ENCODE results near the gene CHST13.
A peak's percentile ranks its signal among the peaks of the same experiment; 100 is the strongest.

CHST13 gene, protein sequence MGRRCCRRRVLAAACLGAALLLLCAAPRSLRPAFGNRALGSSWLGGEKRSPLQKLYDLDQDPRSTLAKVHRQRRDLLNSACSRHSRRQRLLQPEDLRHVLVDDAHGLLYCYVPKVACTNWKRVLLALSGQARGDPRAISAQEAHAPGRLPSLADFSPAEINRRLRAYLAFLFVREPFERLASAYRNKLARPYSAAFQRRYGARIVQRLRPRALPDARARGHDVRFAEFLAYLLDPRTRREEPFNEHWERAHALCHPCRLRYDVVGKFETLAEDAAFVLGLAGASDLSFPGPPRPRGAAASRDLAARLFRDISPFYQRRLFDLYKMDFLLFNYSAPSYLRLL

DNA sequence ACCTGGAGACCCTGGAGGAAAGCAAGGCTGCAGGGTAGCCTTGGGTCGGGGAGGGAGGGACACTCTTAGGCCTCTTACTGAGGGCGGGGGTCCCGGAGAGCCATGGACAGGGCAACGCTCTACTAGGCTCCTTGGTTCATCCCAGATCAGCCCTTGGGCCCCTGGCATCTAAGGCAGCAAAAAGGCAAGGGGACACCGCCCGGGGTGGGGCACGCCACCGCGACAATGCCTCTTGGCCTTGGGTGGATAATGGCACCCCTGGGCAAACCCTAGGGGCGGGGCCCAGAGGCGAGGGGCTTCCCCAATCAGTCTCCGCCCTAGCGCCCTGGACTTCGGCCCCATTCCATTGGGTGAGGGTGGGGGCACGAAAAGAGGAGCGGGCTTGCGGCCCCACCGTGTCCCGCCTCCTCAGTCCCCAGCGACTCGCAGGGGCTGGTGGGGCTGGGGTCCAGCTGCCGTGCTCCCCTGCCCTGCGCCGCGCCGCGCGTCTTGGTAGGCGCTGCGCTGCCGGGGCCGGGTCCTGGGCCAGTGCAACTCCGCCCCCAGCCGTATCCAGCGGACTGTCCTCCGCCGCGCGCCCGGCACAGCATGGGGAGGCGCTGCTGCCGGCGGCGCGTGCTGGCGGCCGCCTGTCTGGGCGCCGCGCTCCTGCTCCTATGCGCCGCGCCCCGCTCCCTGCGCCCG is at the start of gene CHST13:
TSS of gene CHST13 (plus strand) at position 411 of the 684 bp plus-strand sequence. CDS start at position 589, 178 bp downstream.
- Histone ChIP-seq H3K27me3 (ENCODE audit: control insufficient read depth in 1 of 2, insufficient read depth in 2 of 2, low read length in 2 of 2) (peaks cover 3 to 8% of the 10 kb centered on the region in 2 donors), H3K9me3 (ENCODE audit: control insufficient read depth in 1 of 2, low read length in 2 of 2) (no peaks in the 10 kb centered on the region), H3K9ac (ENCODE audit: low read depth in 1 of 2, low read length in 2 of 2) (peak within 1 kb of the TSS in 1 of 2 donors; percentile 41), H3K4me3 (ENCODE audit: low read depth in 1 of 2, low read length in 2 of 2) (peak within 1 kb of the TSS; percentile 61 to 68), H3K27ac (ENCODE audit: low read depth, low read length) (no peak within 1 kb of the TSS), H3K36me3 (ENCODE audit: control insufficient read depth in 1 of 2, insufficient read depth in 2 of 2, low read length in 2 of 2) (no peaks in the 10 kb centered on the region), H3K4me1 (ENCODE audit: control insufficient read depth in 1 of 2, insufficient read depth in 2 of 2, low read length in 2 of 2) (peaks cover 14 to 16% of the 10 kb centered on the region in 2 donors)

DNA sequence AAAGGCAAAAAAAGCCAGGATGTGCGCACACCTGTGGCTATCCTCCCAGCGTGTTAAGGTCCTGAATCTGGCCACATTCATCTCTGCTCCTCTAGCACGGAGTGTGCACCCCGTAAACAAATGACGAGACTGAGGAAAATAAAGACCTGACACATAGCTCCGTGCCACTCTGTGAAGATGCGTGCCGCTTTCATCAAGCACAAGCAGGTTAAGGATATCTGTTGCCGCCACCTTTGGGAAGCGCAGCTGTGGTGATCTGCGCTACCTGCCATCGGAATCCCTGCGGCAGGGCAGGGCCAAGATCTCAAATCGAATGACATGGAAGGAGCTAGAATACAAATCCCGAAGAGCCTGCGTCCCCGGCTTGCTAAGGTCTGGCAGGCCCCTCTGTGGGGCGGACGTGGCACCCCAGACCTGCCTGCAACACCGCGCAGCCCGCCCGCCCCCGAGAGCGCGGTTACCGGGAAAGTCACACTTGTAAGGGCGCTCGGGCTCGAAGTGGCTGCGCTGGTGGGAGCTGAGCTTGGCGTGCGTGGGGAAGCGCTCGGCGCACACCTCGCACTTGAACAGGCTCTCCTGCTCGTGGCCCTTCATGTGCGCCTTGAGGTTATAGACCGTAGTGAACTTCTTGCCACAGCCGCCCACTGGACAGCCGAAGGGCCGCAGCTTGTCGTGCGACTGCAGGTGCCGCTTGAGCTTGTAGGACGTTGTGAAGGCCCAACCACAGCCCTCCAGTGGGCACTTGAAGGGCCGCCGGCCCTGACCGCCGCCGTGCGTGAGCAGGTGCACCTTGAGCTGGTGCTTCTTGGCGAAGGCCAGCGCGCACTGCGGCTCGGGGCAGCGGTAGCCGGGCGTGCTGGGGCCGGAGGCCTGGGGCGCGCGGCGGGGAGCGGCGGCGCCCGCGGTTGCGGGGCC is 49.2 kb upstream of the CHST13 start:
- peak overlapping the region; percentile 93 for H3K27ac ChIP-seq (ENCODE audit: low read depth, low read length)
- peak overlapping the region; percentile 65 to 91 for H3K9ac ChIP-seq (ENCODE audit: low read depth in 1 of 2, low read length in 2 of 2)
- H3K4me1 ChIP-seq (ENCODE audit: control insufficient read depth in 1 of 2, insufficient read depth in 2 of 2, low read length in 2 of 2): peaks cover 27 to 40% of the 10 kb centered on the region in 2 donors
- peak overlapping the region; percentile 75 to 88 for H3K4me3 ChIP-seq (ENCODE audit: low read depth in 1 of 2, low read length in 2 of 2)
- no peaks in the 10 kb centered on the region for H3K9me3 ChIP-seq (ENCODE audit: control insufficient read depth in 1 of 2, low read length in 2 of 2)
- H3K27me3 ChIP-seq (ENCODE audit: control insufficient read depth in 1 of 2, insufficient read depth in 2 of 2, low read length in 2 of 2): no peaks in the 10 kb centered on the region
- peaks cover 15 to 24% of the 10 kb centered on the region in 2 donors for H3K36me3 ChIP-seq (ENCODE audit: control insufficient read depth in 1 of 2, insufficient read depth in 2 of 2, low read length in 2 of 2)

DNA sequence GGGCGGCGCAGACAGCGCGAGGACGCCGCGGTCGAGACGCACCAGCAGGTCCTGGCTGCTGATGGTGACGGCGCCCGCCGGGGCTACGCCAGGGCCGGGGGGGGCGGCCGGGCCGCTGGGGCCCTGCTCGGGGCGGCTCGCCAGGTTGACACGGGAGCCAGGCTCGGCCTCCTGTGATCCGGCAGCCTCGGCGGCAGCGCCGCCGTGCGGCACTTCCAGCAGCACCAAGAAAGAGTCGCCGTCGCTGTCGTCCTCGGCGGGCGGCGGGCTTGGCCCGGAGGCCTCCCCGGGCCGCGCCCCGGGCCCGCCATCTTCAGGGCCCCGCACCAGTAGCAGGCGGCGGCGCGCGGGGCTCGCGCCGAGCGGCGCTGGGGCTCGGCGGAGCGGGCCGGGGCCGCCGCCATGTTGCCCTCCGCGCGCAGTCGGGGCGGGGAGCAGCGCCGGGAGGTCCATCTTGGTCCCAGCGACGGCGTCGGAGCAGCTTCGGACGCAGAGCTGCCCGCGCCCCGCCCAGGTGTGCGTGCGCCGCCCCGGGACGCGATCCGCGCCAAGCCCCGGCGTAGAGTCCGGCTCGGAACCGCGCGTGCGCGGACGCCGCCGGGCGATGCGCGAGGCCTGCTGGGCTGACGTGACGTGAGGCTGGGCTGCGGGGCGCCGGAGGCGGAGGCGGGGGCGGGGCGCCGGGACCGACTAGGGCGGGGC is 48.4 kb upstream of the CHST13 start, which contains the start of gene ZXDC:
TSS of gene ZXDC (minus strand) at position 479 of the 702 bp plus-strand sequence. CDS start at position 453, 26 bp downstream.
- peak within 1 kb of the TSS; percentile 93 for H3K27ac ChIP-seq (ENCODE audit: low read depth, low read length)

DNA sequence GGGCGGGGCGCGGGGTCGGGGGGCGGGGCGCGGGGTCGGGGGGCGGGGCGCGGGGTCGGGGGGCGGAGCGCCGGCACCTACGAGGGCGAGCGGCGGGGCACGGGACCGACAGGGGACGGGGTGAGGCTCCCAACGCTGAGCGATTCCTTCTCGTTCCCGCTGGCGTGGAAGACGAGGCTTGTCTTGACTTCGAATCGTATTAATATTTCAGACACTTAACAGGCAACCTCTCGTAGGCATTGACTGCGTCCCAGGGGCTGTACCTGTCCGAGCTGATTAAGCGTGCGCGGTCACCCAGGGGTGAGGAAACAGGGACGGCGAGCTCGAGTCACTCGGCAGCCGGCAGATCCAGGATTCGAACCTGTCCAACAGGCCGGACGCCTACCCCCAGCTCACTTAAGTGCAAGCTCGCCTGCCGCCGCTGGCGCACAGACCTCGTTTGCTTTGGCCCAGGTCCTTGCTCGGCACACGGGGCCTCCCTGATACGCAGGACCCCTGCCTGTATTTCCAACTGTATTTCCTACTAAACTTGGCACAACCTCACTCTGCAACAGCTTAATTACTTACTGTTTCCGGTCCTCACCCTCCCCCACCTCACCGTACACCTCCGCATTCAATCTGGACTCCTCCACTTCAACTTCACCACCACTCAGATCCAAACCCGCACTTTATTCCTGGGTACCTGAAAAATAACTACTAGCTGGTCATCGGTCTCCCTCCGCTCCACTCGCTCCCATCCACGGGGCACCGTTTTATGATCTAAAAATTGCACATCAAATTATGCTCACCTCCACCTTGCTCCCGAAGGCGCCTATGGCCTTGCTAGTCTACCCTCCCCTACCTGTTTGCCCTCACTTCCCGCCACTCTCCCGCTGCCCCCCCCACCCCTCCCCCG is 47.5 kb upstream of the CHST13 start:
- Histone ChIP-seq H3K9me3 (ENCODE audit: control insufficient read depth in 1 of 2, low read length in 2 of 2) (no peaks in the 10 kb centered on the region), H3K36me3 (ENCODE audit: control insufficient read depth in 1 of 2, insufficient read depth in 2 of 2, low read length in 2 of 2) (peaks cover under 1 to 8% of the 10 kb centered on the region in 2 donors), H3K4me1 (ENCODE audit: control insufficient read depth in 1 of 2, insufficient read depth in 2 of 2, low read length in 2 of 2) (peaks cover 27 to 39% of the 10 kb centered on the region in 2 donors), H3K27me3 (ENCODE audit: control insufficient read depth in 1 of 2, insufficient read depth in 2 of 2, low read length in 2 of 2) (no peaks in the 10 kb centered on the region), H3K4me3 (ENCODE audit: low read depth in 1 of 2, low read length in 2 of 2) (peak overlapping the region; percentile 78 to 82), H3K9ac (ENCODE audit: low read depth in 1 of 2, low read length in 2 of 2) (peak overlapping the region; percentile 84), H3K27ac (ENCODE audit: low read depth, low read length) (peak overlapping the region; percentile 91)

More for the DNA sequence above, 48.4 kb upstream of the CHST13 start, which contains the start of gene ZXDC:
- Histone ChIP-seq H3K9ac (ENCODE audit: low read depth in 1 of 2, low read length in 2 of 2) (peak within 1 kb of the TSS; percentile 84 to 91), H3K36me3 (ENCODE audit: control insufficient read depth in 1 of 2, insufficient read depth in 2 of 2, low read length in 2 of 2) (peaks cover 8 to 16% of the 10 kb centered on the region in 2 donors), H3K4me1 (ENCODE audit: control insufficient read depth in 1 of 2, insufficient read depth in 2 of 2, low read length in 2 of 2) (peaks cover 27 to 40% of the 10 kb centered on the region in 2 donors), H3K27me3 (ENCODE audit: control insufficient read depth in 1 of 2, insufficient read depth in 2 of 2, low read length in 2 of 2) (no peaks in the 10 kb centered on the region), H3K4me3 (ENCODE audit: low read depth in 1 of 2, low read length in 2 of 2) (peak within 1 kb of the TSS; percentile 78 to 88), H3K9me3 (ENCODE audit: control insufficient read depth in 1 of 2, low read length in 2 of 2) (no peaks in the 10 kb centered on the region)

DNA sequence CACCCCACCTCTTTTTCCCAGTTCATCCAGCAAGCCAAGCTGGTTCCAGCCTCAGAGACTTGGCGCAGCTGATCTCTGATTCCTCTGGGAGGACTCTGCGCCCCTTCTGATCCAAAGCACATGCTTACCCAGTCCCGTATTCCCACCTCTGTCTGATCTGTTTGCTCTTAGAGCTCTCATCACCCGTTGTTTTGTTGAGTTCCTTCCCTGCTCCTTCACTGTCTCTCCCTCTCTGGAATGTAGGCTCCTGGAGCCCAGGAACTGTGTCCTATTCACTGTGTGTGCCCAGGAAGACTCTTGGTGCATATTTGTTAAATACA is 46.9 kb upstream of the CHST13 start:
- H3K27me3 ChIP-seq (ENCODE audit: control insufficient read depth in 1 of 2, insufficient read depth in 2 of 2, low read length in 2 of 2): no peaks in the 10 kb centered on the region
- no peaks in the 10 kb centered on the region for H3K9me3 ChIP-seq (ENCODE audit: control insufficient read depth in 1 of 2, low read length in 2 of 2)
- peaks cover 23 to 36% of the 10 kb centered on the region in 2 donors for H3K4me1 ChIP-seq (ENCODE audit: control insufficient read depth in 1 of 2, insufficient read depth in 2 of 2, low read length in 2 of 2)
- peaks cover 0 to 2% of the 10 kb centered on the region in 2 donors for H3K36me3 ChIP-seq (ENCODE audit: control insufficient read depth in 1 of 2, insufficient read depth in 2 of 2, low read length in 2 of 2)
- H3K4me3 ChIP-seq (ENCODE audit: low read depth in 1 of 2, low read length in 2 of 2): no peak overlapping the region
- no peak overlapping the region for H3K27ac ChIP-seq (ENCODE audit: low read depth, low read length)
- H3K9ac ChIP-seq (ENCODE audit: low read depth in 1 of 2, low read length in 2 of 2): no peak overlapping the region

DNA sequence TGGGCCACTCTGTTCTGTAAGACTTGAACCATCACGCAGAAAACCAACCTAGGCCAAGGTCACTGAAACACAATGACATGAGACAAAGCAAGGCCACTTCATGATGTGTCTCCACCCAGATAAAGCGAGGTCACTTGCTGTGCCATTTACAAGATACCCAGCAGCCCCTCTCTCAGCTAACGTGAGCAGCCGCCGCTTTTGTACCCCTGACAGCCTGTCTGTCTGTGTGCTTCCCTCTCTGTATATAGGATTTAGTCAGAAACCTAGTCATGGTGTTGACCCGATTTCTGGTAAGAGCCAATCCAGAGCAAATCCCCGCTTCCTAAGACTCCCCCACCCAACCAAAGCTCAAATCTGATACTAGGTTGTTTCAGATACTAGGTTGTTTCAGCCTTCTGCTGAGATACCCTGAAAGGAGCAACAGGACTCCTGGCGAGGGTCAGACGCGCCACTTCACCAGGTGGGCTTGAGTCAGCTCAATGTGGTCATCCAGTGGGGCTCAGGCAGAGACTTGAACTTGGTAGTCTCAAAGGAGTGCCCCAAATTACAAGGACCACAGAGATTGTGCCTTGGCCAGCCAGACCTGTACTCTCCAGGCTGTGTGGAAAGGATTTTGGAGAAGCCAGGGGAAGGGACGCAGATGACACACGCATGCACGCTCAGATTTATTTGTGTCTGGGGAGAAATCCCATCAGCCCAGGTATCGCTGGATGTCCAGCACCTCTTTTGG is 45.2 kb upstream of the CHST13 start:
- Histone ChIP-seq H3K9ac (ENCODE audit: low read depth in 1 of 2, low read length in 2 of 2) (no peak overlapping the region), H3K9me3 (ENCODE audit: control insufficient read depth in 1 of 2, low read length in 2 of 2) (no peaks in the 10 kb centered on the region), H3K4me3 (ENCODE audit: low read depth in 1 of 2, low read length in 2 of 2) (no peak overlapping the region), H3K4me1 (ENCODE audit: control insufficient read depth in 1 of 2, insufficient read depth in 2 of 2, low read length in 2 of 2) (peaks cover 6 to 21% of the 10 kb centered on the region in 2 donors), H3K27ac (ENCODE audit: low read depth, low read length) (no peak overlapping the region), H3K36me3 (ENCODE audit: control insufficient read depth in 1 of 2, insufficient read depth in 2 of 2, low read length in 2 of 2) (no peaks in the 10 kb centered on the region), H3K27me3 (ENCODE audit: control insufficient read depth in 1 of 2, insufficient read depth in 2 of 2, low read length in 2 of 2) (no peaks in the 10 kb centered on the region)

DNA sequence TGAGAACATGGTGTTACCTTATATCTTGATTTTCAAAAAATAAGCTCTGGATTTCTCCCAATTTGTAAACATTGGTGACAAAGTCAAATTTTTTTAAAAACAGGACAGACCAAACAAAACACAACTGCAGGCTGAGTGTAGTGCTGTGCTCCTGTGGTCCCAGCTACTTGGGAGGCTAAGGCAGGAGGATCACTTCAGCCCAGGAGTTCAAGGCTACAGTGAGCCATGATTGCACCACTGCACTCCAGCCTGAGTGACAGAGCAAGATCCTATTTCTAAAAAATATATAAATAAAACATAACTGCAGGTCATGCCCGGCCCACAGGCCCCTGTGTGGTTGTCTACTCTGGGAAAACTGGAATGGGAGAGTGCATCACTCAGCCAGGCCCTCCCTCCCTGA is 44.3 kb upstream of the CHST13 start:
- no peaks in the 10 kb centered on the region for H3K36me3 ChIP-seq (ENCODE audit: control insufficient read depth in 1 of 2, insufficient read depth in 2 of 2, low read length in 2 of 2)
- H3K27ac ChIP-seq (ENCODE audit: low read depth, low read length): no peak overlapping the region
- H3K9ac ChIP-seq (ENCODE audit: low read depth in 1 of 2, low read length in 2 of 2): no peak overlapping the region
- H3K4me1 ChIP-seq (ENCODE audit: control insufficient read depth in 1 of 2, insufficient read depth in 2 of 2, low read length in 2 of 2): peaks cover 3 to 14% of the 10 kb centered on the region in 2 donors
- no peak overlapping the region for H3K4me3 ChIP-seq (ENCODE audit: low read depth in 1 of 2, low read length in 2 of 2)
- H3K27me3 ChIP-seq (ENCODE audit: control insufficient read depth in 1 of 2, insufficient read depth in 2 of 2, low read length in 2 of 2): no peaks in the 10 kb centered on the region
- H3K9me3 ChIP-seq (ENCODE audit: control insufficient read depth in 1 of 2, low read length in 2 of 2): no peaks in the 10 kb centered on the region

DNA sequence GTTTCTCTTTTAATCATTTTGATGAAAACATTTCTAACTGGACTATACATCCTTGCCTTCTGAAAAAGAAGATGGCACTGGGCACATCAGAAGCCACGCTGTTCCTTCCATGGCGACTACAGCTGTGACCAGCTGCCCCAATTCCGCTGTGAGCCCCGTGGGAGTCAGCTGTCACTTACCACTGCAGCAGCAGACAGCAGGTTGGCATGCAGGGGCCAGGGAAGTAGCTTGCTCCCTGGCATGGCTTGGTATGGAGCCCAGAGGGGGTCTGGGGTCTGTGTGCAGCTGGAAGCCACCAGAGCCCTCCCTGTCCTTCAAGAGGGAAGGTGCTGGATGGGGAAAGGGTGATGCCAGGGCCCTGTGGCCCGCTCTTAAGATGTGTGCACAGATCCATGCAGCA is 43.7 kb upstream of the CHST13 start:
- Histone ChIP-seq H3K27ac (ENCODE audit: low read depth, low read length) (no peak overlapping the region), H3K4me1 (ENCODE audit: control insufficient read depth in 1 of 2, insufficient read depth in 2 of 2, low read length in 2 of 2) (peaks cover 2 to 10% of the 10 kb centered on the region in 2 donors), H3K9ac (ENCODE audit: low read depth in 1 of 2, low read length in 2 of 2) (no peak overlapping the region), H3K9me3 (ENCODE audit: control insufficient read depth in 1 of 2, low read length in 2 of 2) (no peaks in the 10 kb centered on the region), H3K4me3 (ENCODE audit: low read depth in 1 of 2, low read length in 2 of 2) (no peak overlapping the region), H3K36me3 (ENCODE audit: control insufficient read depth in 1 of 2, insufficient read depth in 2 of 2, low read length in 2 of 2) (no peaks in the 10 kb centered on the region), H3K27me3 (ENCODE audit: control insufficient read depth in 1 of 2, insufficient read depth in 2 of 2, low read length in 2 of 2) (no peaks in the 10 kb centered on the region)
